Osteocyte (in vitro differentiated cells): ENCODE measurements around the gene IMPG2. TPM values are rescaled to one million over a fixed set of nuclear protein-coding genes. Genes with fewer than 3 reads are reported as not detected.
"Not testable (repeated sequence)": the region's sequence is repeated elsewhere in the genome, so short reads cannot be mapped to it uniquely, and the experiment has no call there.

ENCODE experiments used
- DNase-seq: peaks from one replicate; pipeline ENCODE4 v3.0.0; 2021; ENCODE audit warnings: mixed read lengths; ENCODE audit not compliant: unreplicated experiment; ENCODE audit errors: extremely low spot score
- H3K27ac Mint-ChIP-seq: one replicate; pipeline ENCODE4 v1.8.0; 2021; ENCODE audit warnings: mild to moderate bottlenecking, mixed read lengths; ENCODE audit not compliant: unreplicated experiment
- H3K27me3 Mint-ChIP-seq: one replicate; pipeline ENCODE4 v1.8.0; 2021; ENCODE audit warnings: mixed read lengths; ENCODE audit not compliant: unreplicated experiment
- H3K36me3 Mint-ChIP-seq: one replicate; pipeline ENCODE4 v1.8.0; 2021; ENCODE audit warnings: mixed read lengths; ENCODE audit not compliant: unreplicated experiment
- H3K4me1 Mint-ChIP-seq: one replicate; pipeline ENCODE4 v1.8.0; 2021; ENCODE audit warnings: mixed read lengths; ENCODE audit not compliant: unreplicated experiment
- H3K4me3 Mint-ChIP-seq: one replicate; pipeline ENCODE4 v1.8.0; 2021; ENCODE audit warnings: mild to moderate bottlenecking, moderate library complexity, mixed read lengths; ENCODE audit not compliant: unreplicated experiment
- H3K9me3 Mint-ChIP-seq: one replicate; pipeline ENCODE4 v1.8.0; 2021; ENCODE audit warnings: mixed read lengths; ENCODE audit not compliant: unreplicated experiment
- total RNA-seq: library from RNA; stranded (reverse); gene quantifications from 2 replicates; pipeline ENCODE4 v1.2.1, GENCODE V29; 2021
- TF ChIP-seq, protein P1 (sequence below): fragments of 200-600 bp; sonication (generic); IDR thresholded peaks from 2 replicates; pipeline ENCODE4 v1.5.0; 2021; ENCODE audit warnings: antibody characterized with exemption, mild to moderate bottlenecking, moderate library complexity

Gene IMPG2
- total RNA-seq, 1 donor from 2014 or later: 0.73 TPM

DNA sequence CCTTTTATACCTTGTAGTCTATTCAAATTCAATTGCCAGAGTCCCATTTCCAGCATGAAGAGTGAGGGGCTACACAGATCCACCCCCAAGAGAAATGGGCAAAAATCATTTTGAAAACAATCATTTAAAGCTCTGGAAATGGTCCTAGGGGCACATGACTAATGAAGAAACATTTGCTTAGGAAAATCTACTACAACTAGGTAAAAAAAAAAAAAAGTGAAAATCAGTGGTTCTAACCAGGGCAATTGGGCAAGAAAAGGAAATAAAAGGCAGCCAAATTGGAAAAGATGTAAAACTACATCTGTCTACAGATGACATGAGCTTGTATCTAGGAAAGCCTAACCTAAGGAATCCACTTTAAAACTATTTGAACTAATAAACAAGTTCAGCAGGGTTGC is 9.4 kb downstream of the IMPG2 start:
- Mint-ChIP-seq H3K36me3 (peaks cover 16% of the 10 kb centered on the region), H3K4me3 (peak overlapping the region; percentile 28), H3K4me1 (peaks cover 22% of the 10 kb centered on the region), H3K27me3 (no peaks in the 10 kb centered on the region), H3K9me3 (peaks cover 11% of the 10 kb centered on the region), H3K27ac (peak overlapping the region; percentile 91)
- DNase-seq: no peak
- TF ChIP-seq, protein P1, sequence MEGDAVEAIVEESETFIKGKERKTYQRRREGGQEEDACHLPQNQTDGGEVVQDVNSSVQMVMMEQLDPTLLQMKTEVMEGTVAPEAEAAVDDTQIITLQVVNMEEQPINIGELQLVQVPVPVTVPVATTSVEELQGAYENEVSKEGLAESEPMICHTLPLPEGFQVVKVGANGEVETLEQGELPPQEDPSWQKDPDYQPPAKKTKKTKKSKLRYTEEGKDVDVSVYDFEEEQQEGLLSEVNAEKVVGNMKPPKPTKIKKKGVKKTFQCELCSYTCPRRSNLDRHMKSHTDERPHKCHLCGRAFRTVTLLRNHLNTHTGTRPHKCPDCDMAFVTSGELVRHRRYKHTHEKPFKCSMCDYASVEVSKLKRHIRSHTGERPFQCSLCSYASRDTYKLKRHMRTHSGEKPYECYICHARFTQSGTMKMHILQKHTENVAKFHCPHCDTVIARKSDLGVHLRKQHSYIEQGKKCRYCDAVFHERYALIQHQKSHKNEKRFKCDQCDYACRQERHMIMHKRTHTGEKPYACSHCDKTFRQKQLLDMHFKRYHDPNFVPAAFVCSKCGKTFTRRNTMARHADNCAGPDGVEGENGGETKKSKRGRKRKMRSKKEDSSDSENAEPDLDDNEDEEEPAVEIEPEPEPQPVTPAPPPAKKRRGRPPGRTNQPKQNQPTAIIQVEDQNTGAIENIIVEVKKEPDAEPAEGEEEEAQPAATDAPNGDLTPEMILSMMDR: no peak

DNA sequence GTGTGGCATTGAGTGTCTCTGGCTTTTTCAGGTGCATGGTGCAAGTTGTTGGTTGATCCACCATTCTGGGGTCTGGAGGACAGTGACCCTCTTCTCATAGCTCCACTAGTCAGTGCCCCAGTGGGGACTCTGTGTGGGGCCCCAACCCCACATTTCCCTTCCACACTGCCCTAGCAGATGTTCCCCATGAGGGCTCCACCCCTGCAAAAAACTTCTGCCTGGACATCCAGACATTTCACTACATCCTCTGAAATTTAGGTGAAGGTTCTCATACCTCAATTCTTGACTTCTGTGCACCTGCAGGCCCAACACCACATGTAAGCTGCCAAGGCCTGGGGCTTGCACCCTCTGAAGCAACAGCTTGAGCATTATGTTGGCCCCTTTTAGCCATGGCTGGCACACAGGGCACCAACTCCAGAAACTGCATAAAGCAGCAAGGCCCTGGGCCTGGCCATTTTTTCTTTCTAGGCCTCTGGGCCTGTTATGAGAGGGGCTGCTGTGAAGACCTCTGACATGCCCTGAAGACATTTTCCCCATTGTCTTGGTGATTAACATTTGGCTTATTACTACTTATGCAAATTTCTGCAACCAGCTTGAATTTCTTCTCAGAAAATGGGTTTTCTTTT is 12.1 kb downstream of the IMPG2 start:
- H3K4me3 Mint-ChIP-seq, DNase-seq, H3K27ac Mint-ChIP-seq, H3K27me3 Mint-ChIP-seq: not testable (repeated sequence)
- peaks cover 13% of the 10 kb centered on the region for H3K36me3 Mint-ChIP-seq
- H3K9me3 Mint-ChIP-seq: peaks cover 11% of the 10 kb centered on the region
- peaks cover 22% of the 10 kb centered on the region for H3K4me1 Mint-ChIP-seq

DNA sequence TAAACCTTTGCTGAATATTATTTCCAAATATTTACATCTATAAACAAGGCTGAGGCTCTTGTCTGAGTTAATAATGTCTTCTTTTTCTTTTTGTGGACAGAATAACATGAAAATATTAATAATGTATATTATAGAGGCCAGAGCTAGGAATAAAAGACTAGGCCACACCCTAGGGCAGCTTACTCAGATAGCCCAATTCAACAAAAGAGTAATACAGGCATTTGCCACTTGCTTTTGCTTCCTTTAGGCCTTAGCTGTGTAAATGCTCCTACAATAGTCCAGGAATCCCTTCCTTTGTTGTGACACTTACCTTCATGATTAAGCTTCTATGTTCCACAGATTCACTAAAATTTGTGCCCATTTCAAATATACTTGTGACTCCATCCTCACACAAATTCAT is 16.5 kb downstream of the IMPG2 start:
- no peak for DNase-seq
- TF ChIP-seq, protein P1: no peak
- no peaks in the 10 kb centered on the region for H3K4me1 Mint-ChIP-seq
- H3K9me3 Mint-ChIP-seq: peaks cover 11% of the 10 kb centered on the region
- no peaks in the 10 kb centered on the region for H3K27me3 Mint-ChIP-seq
- peaks cover 14% of the 10 kb centered on the region for H3K36me3 Mint-ChIP-seq
- no peak overlapping the region for H3K27ac Mint-ChIP-seq
- H3K4me3 Mint-ChIP-seq: no peak overlapping the region

DNA sequence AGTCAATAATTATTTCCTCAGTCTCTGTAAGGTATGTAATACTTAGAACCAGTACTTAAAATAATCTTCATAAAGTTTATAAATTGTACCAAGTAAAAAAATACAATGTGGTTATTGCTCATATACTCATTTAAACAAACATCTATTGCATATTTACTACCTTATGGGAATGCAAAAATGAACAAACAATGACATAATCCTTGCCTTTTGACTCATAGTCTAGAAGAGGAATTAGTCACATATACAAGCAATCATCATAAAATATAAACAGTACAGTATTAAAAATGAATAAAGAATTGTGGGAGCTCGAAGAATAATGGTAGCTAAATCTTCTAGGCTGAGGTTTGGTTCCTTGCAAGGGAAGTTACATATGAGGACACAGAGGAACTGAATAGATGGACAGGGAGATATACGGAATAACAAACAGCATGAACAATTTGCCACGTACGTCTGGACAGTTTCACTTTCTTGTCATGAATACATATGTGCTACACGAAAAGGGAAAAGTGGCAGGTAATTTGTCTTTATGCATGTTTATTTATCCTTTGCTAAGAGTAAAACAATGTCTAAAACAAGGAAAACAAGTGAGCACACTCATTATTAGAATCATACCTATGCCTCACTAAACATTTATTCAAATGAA is 17.2 kb downstream of the IMPG2 start:
- Mint-ChIP-seq H3K9me3 (peaks cover 11% of the 10 kb centered on the region), H3K4me3 (no peak overlapping the region), H3K27ac (no peak overlapping the region), H3K36me3 (peaks cover 13% of the 10 kb centered on the region), H3K27me3 (no peaks in the 10 kb centered on the region), H3K4me1 (no peaks in the 10 kb centered on the region)
- no peak for DNase-seq
- TF ChIP-seq, protein P1: no peak

DNA sequence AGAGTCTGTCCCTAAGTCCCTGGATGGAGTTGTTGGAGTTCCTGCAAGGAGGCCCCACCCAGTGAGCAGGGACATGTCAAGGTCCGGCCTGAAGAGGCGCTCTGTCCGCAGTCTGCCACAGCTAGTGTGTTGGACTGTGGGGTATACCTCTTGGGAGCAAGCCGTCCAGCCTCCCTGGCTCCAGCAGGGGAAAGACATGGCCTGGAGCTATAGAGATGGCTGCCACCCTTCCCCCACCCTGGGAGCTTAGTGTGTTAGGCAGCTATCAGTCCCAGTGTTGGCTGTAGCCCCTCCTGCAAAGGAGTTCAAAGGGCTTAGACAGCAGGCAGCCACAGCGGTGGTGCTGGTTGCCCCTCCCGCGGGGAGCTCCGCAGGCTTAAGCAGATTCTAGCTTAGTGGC is 20.3 kb downstream of the IMPG2 start:
- Mint-ChIP-seq H3K9me3 (peaks cover 35% of the 10 kb centered on the region), H3K36me3 (peaks cover 13% of the 10 kb centered on the region), H3K27me3 (no peaks in the 10 kb centered on the region), H3K4me1 (no peaks in the 10 kb centered on the region), H3K4me3 (no peak overlapping the region), H3K27ac (no peak overlapping the region)
- no peak for DNase-seq
- TF ChIP-seq, protein P1: no peak
